ENCODE measurements around the gene KLK13. TPM values are rescaled to one million over a fixed set of nuclear protein-coding genes. Genes with fewer than 3 reads are reported as not detected.

Gene KLK13
- total RNA-seq, 2 donors from 2014 or later, result 0.77 TPM; not detected in 1

DNA sequence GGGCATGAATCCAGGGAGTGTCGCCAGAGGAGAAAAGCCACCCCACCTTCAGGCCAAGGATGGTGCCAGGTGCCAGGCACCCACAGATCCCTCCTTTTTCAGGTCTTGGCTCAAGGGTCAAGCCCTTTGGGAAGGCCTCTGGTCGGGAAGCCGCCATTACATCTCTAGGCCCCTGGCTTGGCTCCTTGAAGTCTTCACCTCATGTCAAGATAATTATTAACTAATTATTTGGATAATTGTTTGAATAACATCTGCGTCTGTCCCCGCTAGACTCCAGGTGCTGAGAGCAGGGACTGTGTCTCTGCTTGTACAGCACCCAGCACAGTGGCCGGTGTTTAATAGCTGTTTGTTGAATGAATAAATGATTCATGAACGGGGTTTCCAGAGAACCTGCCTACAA is 1.2 kb downstream of the KLK13 start:
- H3K27ac ChIP-seq, result no peak overlapping the region
- WGBS, result 87% methylated on average over 7 of the region's 7 CpGs

DNA sequence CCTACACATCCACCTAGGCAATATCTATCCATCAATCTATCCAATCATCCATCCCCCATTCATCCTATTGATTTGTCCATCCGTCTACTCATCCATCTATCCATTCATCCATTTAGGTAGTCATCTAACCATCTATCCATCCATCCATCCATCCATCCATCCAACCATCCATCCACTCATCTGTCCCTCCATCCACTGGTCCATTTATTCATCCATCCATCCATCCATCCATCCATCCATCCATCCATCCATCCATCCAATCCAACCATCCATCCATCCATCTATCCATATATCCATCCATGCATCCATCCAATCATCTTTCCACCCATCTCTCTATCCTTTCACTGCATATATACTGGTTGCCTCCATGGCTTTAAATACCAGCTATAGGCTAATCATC is 3.9 kb downstream of the KLK13 start:
- no peaks in the 10 kb centered on the region for H3K9me3 ChIP-seq
- DNase-seq (ENCODE audit: low spot score), result no peak
- no peak overlapping the region for H3K27ac ChIP-seq
- intact Hi-C loops (cut with DNase I), result no loop called here
- H3K36me3 ChIP-seq, result no peaks in the 10 kb centered on the region
- TF ChIP-seq POLR2AphosphoS5 (IDR thresholded peaks at IDR 0.05) (no peak), POLR2A (IDR thresholded peaks at IDR 0.05) (no peak)
- H3K4me3 ChIP-seq, result no peak overlapping the region
- no peaks in the 10 kb centered on the region for H3K27me3 ChIP-seq (replicated peaks; ENCODE audit: insufficient read depth)
- H3K4me1 ChIP-seq (replicated peaks), result no peaks in the 10 kb centered on the region
- WGBS, result 93% methylated on average over 1 of the region's 1 CpG

More for the DNA sequence above, 1.2 kb downstream of the KLK13 start:
- Histone ChIP-seq H3K4me3 (no peak overlapping the region), H3K4me1 (replicated peaks) (no peaks in the 10 kb centered on the region), H3K27me3 (replicated peaks; ENCODE audit: insufficient read depth) (no peaks in the 10 kb centered on the region), H3K9me3 (no peaks in the 10 kb centered on the region), H3K36me3 (no peaks in the 10 kb centered on the region)
- DNase-seq (ENCODE audit: low spot score), result no peak
- no peak for TF ChIP-seq POLR2A (IDR thresholded peaks at IDR 0.05)
- TF ChIP-seq POLR2AphosphoS5 (IDR thresholded peaks at IDR 0.05), result no peak
- TF ChIP-seq, protein P1, sequence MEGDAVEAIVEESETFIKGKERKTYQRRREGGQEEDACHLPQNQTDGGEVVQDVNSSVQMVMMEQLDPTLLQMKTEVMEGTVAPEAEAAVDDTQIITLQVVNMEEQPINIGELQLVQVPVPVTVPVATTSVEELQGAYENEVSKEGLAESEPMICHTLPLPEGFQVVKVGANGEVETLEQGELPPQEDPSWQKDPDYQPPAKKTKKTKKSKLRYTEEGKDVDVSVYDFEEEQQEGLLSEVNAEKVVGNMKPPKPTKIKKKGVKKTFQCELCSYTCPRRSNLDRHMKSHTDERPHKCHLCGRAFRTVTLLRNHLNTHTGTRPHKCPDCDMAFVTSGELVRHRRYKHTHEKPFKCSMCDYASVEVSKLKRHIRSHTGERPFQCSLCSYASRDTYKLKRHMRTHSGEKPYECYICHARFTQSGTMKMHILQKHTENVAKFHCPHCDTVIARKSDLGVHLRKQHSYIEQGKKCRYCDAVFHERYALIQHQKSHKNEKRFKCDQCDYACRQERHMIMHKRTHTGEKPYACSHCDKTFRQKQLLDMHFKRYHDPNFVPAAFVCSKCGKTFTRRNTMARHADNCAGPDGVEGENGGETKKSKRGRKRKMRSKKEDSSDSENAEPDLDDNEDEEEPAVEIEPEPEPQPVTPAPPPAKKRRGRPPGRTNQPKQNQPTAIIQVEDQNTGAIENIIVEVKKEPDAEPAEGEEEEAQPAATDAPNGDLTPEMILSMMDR (IDR thresholded peaks at IDR 0.05), result no peak
- intact Hi-C loops (cut with DNase I), result no loop called here

DNA sequence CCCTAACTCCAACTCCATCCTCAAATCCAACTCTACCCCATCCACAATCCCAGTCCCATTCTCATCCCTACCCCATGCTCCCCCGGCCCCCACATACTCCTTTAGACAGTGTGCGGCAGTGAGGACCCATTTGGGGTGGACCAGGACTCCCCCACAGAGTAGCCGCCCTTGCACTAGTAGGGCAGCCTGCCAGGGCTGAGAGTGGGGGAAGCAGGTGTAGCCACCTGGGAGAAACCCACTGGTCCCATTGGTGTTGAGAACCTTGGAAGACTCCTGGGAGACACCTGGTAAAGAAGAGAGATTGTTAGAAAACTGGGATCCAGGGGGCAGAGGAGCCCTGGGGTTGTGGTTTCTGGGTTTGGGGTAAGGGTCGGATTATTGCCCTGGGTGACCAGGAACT is 4.6 kb downstream of the KLK13 start:
- Histone ChIP-seq H3K9me3 (no peaks in the 10 kb centered on the region), H3K36me3 (no peaks in the 10 kb centered on the region), H3K4me1 (replicated peaks) (no peaks in the 10 kb centered on the region), H3K4me3 (no peak overlapping the region), H3K27me3 (replicated peaks; ENCODE audit: insufficient read depth) (no peaks in the 10 kb centered on the region), H3K27ac (no peak overlapping the region)
- no peak for DNase-seq (ENCODE audit: low spot score)
- WGBS, result 94% methylated on average over 4 of the region's 4 CpGs
- no peak for TF ChIP-seq POLR2A (IDR thresholded peaks at IDR 0.05)
- TF ChIP-seq, protein P1 (IDR thresholded peaks at IDR 0.05), result no peak
- TF ChIP-seq POLR2AphosphoS5 (IDR thresholded peaks at IDR 0.05), result no peak
- intact Hi-C loops (cut with DNase I), result no loop called here

DNA sequence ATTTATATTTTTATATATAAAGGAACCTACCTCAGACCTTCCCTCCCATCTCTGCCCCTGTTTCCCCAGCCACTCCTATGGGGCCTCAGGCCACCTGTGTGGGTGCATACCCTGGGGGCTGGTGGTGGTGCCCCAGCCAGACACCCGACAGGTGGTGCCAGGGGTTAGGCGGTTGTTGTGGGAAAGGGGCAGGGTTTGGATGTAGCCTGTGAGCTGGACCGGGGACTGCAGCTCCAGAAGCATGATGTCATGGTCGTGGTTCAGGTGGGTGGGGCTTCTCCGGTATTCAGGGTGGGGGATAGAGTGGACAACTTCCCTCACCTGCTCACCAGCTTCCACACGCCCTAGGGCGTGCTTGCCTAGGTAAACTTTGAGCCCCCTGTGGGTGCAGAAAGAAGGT is 5.2 kb downstream of the KLK13 start:
- Histone ChIP-seq H3K36me3 (no peaks in the 10 kb centered on the region), H3K4me1 (replicated peaks) (no peaks in the 10 kb centered on the region), H3K4me3 (no peak overlapping the region), H3K27me3 (replicated peaks; ENCODE audit: insufficient read depth) (no peaks in the 10 kb centered on the region), H3K27ac (no peak overlapping the region), H3K9me3 (no peaks in the 10 kb centered on the region)
- TF ChIP-seq POLR2AphosphoS5 (IDR thresholded peaks at IDR 0.05), result no peak
- TF ChIP-seq, protein P1 (IDR thresholded peaks at IDR 0.05), result no peak
- no peak for TF ChIP-seq POLR2A (IDR thresholded peaks at IDR 0.05)
- 75% methylated on average over 7 of the region's 7 CpGs for WGBS
- intact Hi-C loops (cut with DNase I), result no loop called here
- no peak for DNase-seq (ENCODE audit: low spot score)

DNA sequence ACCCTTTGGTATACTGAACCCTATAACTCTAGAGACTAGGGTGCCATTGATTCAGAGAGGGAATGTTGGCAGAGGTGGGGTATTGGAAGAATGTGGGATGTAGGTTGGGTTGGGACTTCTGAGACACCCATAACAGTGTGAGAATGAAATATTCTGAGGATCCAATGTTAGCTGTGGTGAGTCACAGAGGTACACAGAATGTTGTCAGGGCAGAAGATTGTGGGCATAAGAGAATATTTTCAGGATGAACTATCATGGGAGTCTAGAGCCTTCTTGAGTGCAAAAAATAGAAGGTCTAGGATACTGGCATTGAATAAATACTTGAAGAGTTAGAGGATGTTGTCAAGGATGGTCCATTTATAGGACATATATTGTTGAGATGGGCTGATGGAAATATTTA is 9.0 kb downstream of the KLK13 start:
- Histone ChIP-seq H3K27me3 (replicated peaks; ENCODE audit: insufficient read depth) (no peaks in the 10 kb centered on the region), H3K4me3 (no peak overlapping the region), H3K36me3 (no peaks in the 10 kb centered on the region), H3K9me3 (no peaks in the 10 kb centered on the region), H3K27ac (no peak overlapping the region), H3K4me1 (replicated peaks) (no peaks in the 10 kb centered on the region)
- DNase-seq (ENCODE audit: low spot score), result no peak
- intact Hi-C loops (cut with DNase I), result no loop called here
- TF ChIP-seq POLR2AphosphoS5 (IDR thresholded peaks at IDR 0.05) (no peak), POLR2A (IDR thresholded peaks at IDR 0.05) (no peak)
- TF ChIP-seq, protein P1 (IDR thresholded peaks at IDR 0.05), result no peak
